CD14-positive monocyte (primary cell): ENCODE data around the gene PIEZO2. TPM values are rescaled to one million over a fixed set of nuclear protein-coding genes. Genes with fewer than 3 reads are reported as not detected.

Source experiments
- DNase-seq, 3 donors: peaks; one replicate each; pipeline ENCODE4 v3.0.0-alpha.2; 2011 to 2022
- H2AFZ ChIP-seq: 2 replicates; pipeline ENCODE4 v1.6.0; 2012; ENCODE audit warnings: mild to moderate bottlenecking, low read depth, low read length, inconsistent platforms; ENCODE audit not compliant: insufficient read depth, poor library complexity, severe bottlenecking
- H3K27ac ChIP-seq, 2 donors: 1 replicate in 1 of 2; 2 replicates in 1 of 2; pipeline ENCODE4 v1.5.1; 2012 to 2013; ENCODE audit warnings: low read length in 2 of 2, control low read depth in 1 of 2, inconsistent platforms in 1 of 2, low read depth in 1 of 2, mild to moderate bottlenecking in 1 of 2
- H3K27me3 ChIP-seq, 2 donors: one replicate each; pipeline versions ENCODE4 v1.6.0 to v1.6.1; 2011 to 2013; ENCODE audit warnings: low read length in 2 of 2; ENCODE audit not compliant: control insufficient read depth in 2 of 2, insufficient read depth in 2 of 2
- H3K36me3 ChIP-seq, 2 donors: replicated peaks in 1 of 2; 1 replicate in 1 of 2; 2 replicates in 1 of 2; pipeline versions ENCODE4 v1.5.1 to v1.6.1; 2012 to 2013; ENCODE audit warnings: low read length in 2 of 2, control low read depth in 1 of 2, inconsistent platforms in 1 of 2, mild to moderate bottlenecking in 1 of 2; ENCODE audit not compliant: insufficient read depth in 2 of 2, control insufficient read depth in 1 of 2
- H3K4me1 ChIP-seq, 2 donors: 1 replicate in 1 of 2; 2 replicates in 1 of 2; pipeline versions ENCODE4 v1.5.1 to v1.6.1; 2012 to 2013; ENCODE audit warnings: low read length in 2 of 2, control low read depth in 1 of 2, inconsistent platforms in 1 of 2, mild to moderate bottlenecking in 1 of 2, moderate library complexity in 1 of 2; ENCODE audit not compliant: insufficient read depth in 2 of 2, control insufficient read depth in 1 of 2
- H3K4me2 ChIP-seq: replicated peaks from 2 replicates; pipeline ENCODE3; 2012; ENCODE audit warnings: low read length, moderate library complexity, mild to moderate bottlenecking; ENCODE audit not compliant: poor library complexity, severe bottlenecking; ENCODE audit errors: extremely low read depth
- H3K4me3 ChIP-seq, 3 experiments: fragments of 200-600 bp in 1 of 3; sonication (generic) in 1 of 3; replicated peaks in 1 of 3; 1 replicate in 2 of 3; 2 replicates in 1 of 3; pipeline ENCODE4 v1.5.1; 2011 to 2013; ENCODE audit warnings: low read length in 3 of 3, mild to moderate bottlenecking in 3 of 3, control low read depth in 2 of 3, low read depth in 2 of 3, inconsistent platforms in 1 of 3, moderate library complexity in 1 of 3
- H3K79me2 ChIP-seq: 2 replicates; pipeline ENCODE4 v1.6.0; 2012; ENCODE audit warnings: mild to moderate bottlenecking, control low read depth, inconsistent platforms, low read length, moderate library complexity; ENCODE audit not compliant: insufficient read depth
- H3K9ac ChIP-seq: 2 replicates; pipeline ENCODE4 v1.6.0; 2017; ENCODE audit warnings: low read length, mild to moderate bottlenecking; ENCODE audit not compliant: insufficient read depth, poor library complexity, severe bottlenecking
- H3K9me3 ChIP-seq, 2 donors: replicated peaks in 1 of 2; 1 replicate in 1 of 2; 2 replicates in 1 of 2; pipeline versions ENCODE4 v1.5.1 to v1.6.1; 2012 to 2013; ENCODE audit warnings: low read length in 2 of 2, control low read depth in 1 of 2; ENCODE audit not compliant: control insufficient read depth in 1 of 2, insufficient read depth in 1 of 2
- H4K20me1 ChIP-seq: 2 replicates; pipeline ENCODE4 v1.6.0; 2012; ENCODE audit warnings: mild to moderate bottlenecking, low read length, control low read depth, moderate library complexity; ENCODE audit not compliant: insufficient read depth
- H3K27ac Mint-ChIP-seq, 7 donors: one replicate each; pipeline ENCODE4 v1.8.0; 2020; ENCODE audit warnings: mild to moderate bottlenecking in 7 of 7, mixed read lengths in 7 of 7, moderate library complexity in 6 of 7, inconsistent platforms in 2 of 7
- H3K27me3 Mint-ChIP-seq, 3 donors: one replicate each; pipeline ENCODE4 v1.8.0; 2021 to 2022; ENCODE audit warnings: low read depth in 3 of 3, mild to moderate bottlenecking in 3 of 3, mixed read lengths in 3 of 3, moderate library complexity in 3 of 3, inconsistent platforms in 1 of 3
- H3K36me3 Mint-ChIP-seq, 2 donors: one replicate each; pipeline ENCODE4 v1.8.0; 2020; ENCODE audit warnings: mixed read lengths in 2 of 2, inconsistent platforms in 1 of 2, mild to moderate bottlenecking in 1 of 2
- H3K4me1 Mint-ChIP-seq: one replicate; pipeline ENCODE4 v1.8.0; 2020; ENCODE audit warnings: mild to moderate bottlenecking, mixed read lengths
- H3K4me3 Mint-ChIP-seq, 2 donors: one replicate each; pipeline ENCODE4 v1.8.0; 2020; ENCODE audit warnings: mild to moderate bottlenecking in 2 of 2, mixed read lengths in 2 of 2, moderate library complexity in 1 of 2
- H3K9me3 Mint-ChIP-seq, 7 donors: one replicate each; pipeline ENCODE4 v1.8.0; 2020 to 2022; ENCODE audit warnings: mixed read lengths in 7 of 7, mild to moderate bottlenecking in 6 of 7, moderate library complexity in 6 of 7, inconsistent platforms in 2 of 7
- CTCF ChIP-seq: fragments of 200-600 bp; IDR thresholded peaks from one replicate; pipeline ENCODE4 v1.8.0; 2022; ENCODE audit warnings: antibody characterized with exemption, mild to moderate bottlenecking
- WGBS: methylation state at CpG from one replicate; pipeline ENCODE4 v1.1.5; 2013; ENCODE audit warnings: missing lambda C conversion rate; ENCODE audit not compliant: insufficient coverage; 5-methylcytosine and 5-hydroxymethylcytosine counted together
- intact Hi-C, 2 donors: fragments of 100-400 bp; cut with micrococcal nuclease; formaldehyde crosslinking; loops; one replicate each; pipeline versions ENCODE4 v1.15.0 to v1.15.1; 2023
- polyA plus RNA-seq, 3 donors: library from polyadenylated mRNA; depleted of rRNA in 1 of 3; unstranded in 2 of 3; stranded (reverse) in 1 of 3; fragments of 300-500 nt in 2 of 3; fragments of >200 nt in 1 of 3; fragmentation: Illumina TruSeq in 2 of 3; gene quantifications; 1 replicate in 2 of 3; 2 replicates in 1 of 3; pipeline ENCODE4 v1.2.3, GENCODE V29; 2012 to 2021

The PIEZO2 gene
- polyA plus RNA-seq, 3 donors = not detected

- peaks cover 0 to 3% (median 0%) of the 10 kb centered on the region in 3 donors for H3K27me3 Mint-ChIP-seq
- H3K4me1 ChIP-seq = no peaks in the 10 kb centered on the region
- no peaks in the 10 kb centered on the region for H3K36me3 ChIP-seq
- TF ChIP-seq CTCF = no peak
- H3K36me3 Mint-ChIP-seq = no peaks in the 10 kb centered on the region
- no peak overlapping the region for H2AFZ ChIP-seq
- H3K4me2 ChIP-seq = no peak overlapping the region
- no peak overlapping the region for H3K27ac ChIP-seq
- no peak overlapping the region for H3K9ac ChIP-seq
- H3K4me3 Mint-ChIP-seq = no peak overlapping the region
- H4K20me1 ChIP-seq = no peaks in the 10 kb centered on the region
- no peaks in the 10 kb centered on the region for H3K9me3 ChIP-seq
- no peak overlapping the region for H3K4me3 ChIP-seq
- H3K79me2 ChIP-seq = no peaks in the 10 kb centered on the region
- no peaks in the 10 kb centered on the region for H3K4me1 Mint-ChIP-seq
- DNase-seq = no peak
- intact Hi-C loops = no loop called here
- H3K27ac Mint-ChIP-seq = no peak overlapping the region
- peaks cover 0 to 8% (median 0%) of the 10 kb centered on the region in 7 donors for H3K9me3 Mint-ChIP-seq
- WGBS = 90% methylated on average over 2 of the region's 3 CpGs
- no peaks in the 10 kb centered on the region for H3K27me3 ChIP-seq
These were observed 37.1 kb downstream of the PIEZO2 start for GRCh38 chr18:11112286-11112685.

DNA sequence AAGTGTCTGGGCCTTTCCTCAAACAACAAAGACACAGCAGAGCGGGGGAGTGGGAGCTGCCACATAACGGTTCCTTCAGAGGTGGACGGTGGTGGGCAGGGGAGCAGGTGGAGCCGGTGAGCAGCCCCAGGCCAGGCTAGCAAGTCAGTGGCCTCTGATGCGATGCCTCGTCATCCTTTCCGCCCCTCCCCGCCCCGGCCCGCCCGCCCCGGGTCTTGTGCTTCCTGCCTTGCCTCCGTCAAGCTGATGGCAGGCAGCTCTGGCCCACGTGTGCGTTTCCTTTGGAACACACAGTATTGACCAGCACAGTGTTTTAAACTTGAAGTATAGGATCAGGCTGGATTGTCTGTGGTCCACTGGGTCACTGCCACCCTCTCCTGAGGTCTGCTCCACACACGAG is 38.9 kb downstream of the PIEZO2 start:
- no peak for TF ChIP-seq CTCF
- Mint-ChIP-seq H3K4me3 (no peak overlapping the region), H3K4me1 (no peaks in the 10 kb centered on the region), H3K36me3 (no peaks in the 10 kb centered on the region), H3K27ac (no peak overlapping the region), H3K27me3 (no peaks in the 10 kb centered on the region), H3K9me3 (peaks cover 0 to 6% (median 0%) of the 10 kb centered on the region in 7 donors)
- H3K36me3 ChIP-seq = no peaks in the 10 kb centered on the region
- no peak overlapping the region for H3K4me3 ChIP-seq
- H3K9me3 ChIP-seq = no peaks in the 10 kb centered on the region
- 93% methylated on average over 14 of the region's 16 CpGs for WGBS
- no peaks in the 10 kb centered on the region for H4K20me1 ChIP-seq
- no peak overlapping the region for H3K9ac ChIP-seq
- no peak overlapping the region for H2AFZ ChIP-seq
- intact Hi-C loops = no loop called here
- H3K27ac ChIP-seq = no peak overlapping the region
- no peaks in the 10 kb centered on the region for H3K79me2 ChIP-seq
- H3K4me2 ChIP-seq = no peak overlapping the region
- no peak for DNase-seq
- H3K4me1 ChIP-seq = no peaks in the 10 kb centered on the region
- H3K27me3 ChIP-seq = no peaks in the 10 kb centered on the region
